ENCODE measurements around the gene IFNK.

Gene IFNK

GRCh38 chr9:27549196-27549755, 25.2 kb downstream of the IFNK start:
- Histone ChIP-seq H3K36me3 (ENCODE audit: control insufficient read depth, insufficient read depth, low read length) (peaks cover 17% of the 10 kb centered on the region), H3K27me3 (ENCODE audit: control insufficient read depth, insufficient read depth, low read length, poor library complexity, severe bottlenecking) (no peaks in the 10 kb centered on the region), H3K27ac (ENCODE audit: insufficient read depth, low read depth, low read length, poor library complexity, severe bottlenecking) (no peak overlapping the region), H3K4me1 (ENCODE audit: control insufficient read depth, insufficient read depth, low read length) (no peaks in the 10 kb centered on the region), H3K9me3 (ENCODE audit: control insufficient read depth, low read length) (no peaks in the 10 kb centered on the region), H3K4me3 (ENCODE audit: insufficient read depth, low read depth, low read length) (no peak overlapping the region)
- 97 to 99% methylated on average over 3 of the region's 4 CpGs for WGBS, 2 experiments

- H3K27ac ChIP-seq (ENCODE audit: insufficient read depth, low read depth, low read length, poor library complexity, severe bottlenecking) = no peak overlapping the region
- no peak overlapping the region for H3K4me3 ChIP-seq (ENCODE audit: insufficient read depth, low read depth, low read length)
- peaks cover 32% of the 10 kb centered on the region for H3K36me3 ChIP-seq (ENCODE audit: control insufficient read depth, insufficient read depth, low read length)
- 100% methylated on average over 1 of the region's 1 CpG for WGBS, 2 experiments
- H3K9me3 ChIP-seq (ENCODE audit: control insufficient read depth, low read length) = no peaks in the 10 kb centered on the region
- no peaks in the 10 kb centered on the region for H3K4me1 ChIP-seq (ENCODE audit: control insufficient read depth, insufficient read depth, low read length)
- H3K27me3 ChIP-seq (ENCODE audit: control insufficient read depth, insufficient read depth, low read length, poor library complexity, severe bottlenecking) = no peaks in the 10 kb centered on the region
Observed at GRCh38 chr9:27554712-27555111, 30.6 kb downstream of the IFNK start.

GRCh38 chr9:27556470-27556869, 32.4 kb downstream of the IFNK start:
- peaks cover 29% of the 10 kb centered on the region for H3K36me3 ChIP-seq (ENCODE audit: control insufficient read depth, insufficient read depth, low read length)
- H3K9me3 ChIP-seq (ENCODE audit: control insufficient read depth, low read length) = no peaks in the 10 kb centered on the region
- H3K4me1 ChIP-seq (ENCODE audit: control insufficient read depth, insufficient read depth, low read length) = no peaks in the 10 kb centered on the region
- H3K27ac ChIP-seq (ENCODE audit: insufficient read depth, low read depth, low read length, poor library complexity, severe bottlenecking) = no peak overlapping the region
- H3K4me3 ChIP-seq (ENCODE audit: insufficient read depth, low read depth, low read length) = no peak overlapping the region
- no peaks in the 10 kb centered on the region for H3K27me3 ChIP-seq (ENCODE audit: control insufficient read depth, insufficient read depth, low read length, poor library complexity, severe bottlenecking)
- WGBS, 2 experiments = 96% methylated on average over 7 to 8 of the region's 8 CpGs

- no peaks in the 10 kb centered on the region for H3K4me1 ChIP-seq (ENCODE audit: control insufficient read depth, insufficient read depth, low read length)
- H3K27ac ChIP-seq (ENCODE audit: insufficient read depth, low read depth, low read length, poor library complexity, severe bottlenecking) = no peak overlapping the region
- H3K36me3 ChIP-seq (ENCODE audit: control insufficient read depth, insufficient read depth, low read length) = peaks cover 37% of the 10 kb centered on the region
- H3K9me3 ChIP-seq (ENCODE audit: control insufficient read depth, low read length) = no peaks in the 10 kb centered on the region
- no peak overlapping the region for H3K4me3 ChIP-seq (ENCODE audit: insufficient read depth, low read depth, low read length)
- no peaks in the 10 kb centered on the region for H3K27me3 ChIP-seq (ENCODE audit: control insufficient read depth, insufficient read depth, low read length, poor library complexity, severe bottlenecking)
Observed at GRCh38 chr9:27558307-27558706, 34.2 kb downstream of the IFNK start.

- Histone ChIP-seq H3K9me3 (ENCODE audit: control insufficient read depth, low read length) (no peaks in the 10 kb centered on the region), H3K36me3 (ENCODE audit: control insufficient read depth, insufficient read depth, low read length) (peaks cover 23% of the 10 kb centered on the region), H3K4me1 (ENCODE audit: control insufficient read depth, insufficient read depth, low read length) (no peaks in the 10 kb centered on the region), H3K27ac (ENCODE audit: insufficient read depth, low read depth, low read length, poor library complexity, severe bottlenecking) (no peak overlapping the region), H3K27me3 (ENCODE audit: control insufficient read depth, insufficient read depth, low read length, poor library complexity, severe bottlenecking) (no peaks in the 10 kb centered on the region), H3K4me3 (ENCODE audit: insufficient read depth, low read depth, low read length) (no peak overlapping the region)
Observed at GRCh38 chr9:27560457-27560856, 36.4 kb downstream of the IFNK start.

GRCh38 chr9:27561685-27562084, 37.6 kb downstream of the IFNK start:
- H3K9me3 ChIP-seq (ENCODE audit: control insufficient read depth, low read length) = no peaks in the 10 kb centered on the region
- H3K4me3 ChIP-seq (ENCODE audit: insufficient read depth, low read depth, low read length) = no peak overlapping the region
- H3K27ac ChIP-seq (ENCODE audit: insufficient read depth, low read depth, low read length, poor library complexity, severe bottlenecking) = no peak overlapping the region
- no peaks in the 10 kb centered on the region for H3K27me3 ChIP-seq (ENCODE audit: control insufficient read depth, insufficient read depth, low read length, poor library complexity, severe bottlenecking)
- peaks cover 18% of the 10 kb centered on the region for H3K36me3 ChIP-seq (ENCODE audit: control insufficient read depth, insufficient read depth, low read length)
- 92 to 94% methylated on average over 3 of the region's 3 CpGs for WGBS, 2 experiments
- no peaks in the 10 kb centered on the region for H3K4me1 ChIP-seq (ENCODE audit: control insufficient read depth, insufficient read depth, low read length)

- WGBS, 2 experiments = 94 to 99% methylated on average over 2 to 4 of the region's 4 CpGs
- H3K4me3 ChIP-seq (ENCODE audit: insufficient read depth, low read depth, low read length) = no peak overlapping the region
- H3K27me3 ChIP-seq (ENCODE audit: control insufficient read depth, insufficient read depth, low read length, poor library complexity, severe bottlenecking) = no peaks in the 10 kb centered on the region
- H3K27ac ChIP-seq (ENCODE audit: insufficient read depth, low read depth, low read length, poor library complexity, severe bottlenecking) = no peak overlapping the region
- peaks cover 12% of the 10 kb centered on the region for H3K36me3 ChIP-seq (ENCODE audit: control insufficient read depth, insufficient read depth, low read length)
- H3K4me1 ChIP-seq (ENCODE audit: control insufficient read depth, insufficient read depth, low read length) = no peaks in the 10 kb centered on the region
- no peaks in the 10 kb centered on the region for H3K9me3 ChIP-seq (ENCODE audit: control insufficient read depth, low read length)
Observed at GRCh38 chr9:27563738-27564430, 39.8 kb downstream of the IFNK start.

- peaks cover 12% of the 10 kb centered on the region for H3K36me3 ChIP-seq (ENCODE audit: control insufficient read depth, insufficient read depth, low read length)
- H3K4me1 ChIP-seq (ENCODE audit: control insufficient read depth, insufficient read depth, low read length) = no peaks in the 10 kb centered on the region
- H3K27me3 ChIP-seq (ENCODE audit: control insufficient read depth, insufficient read depth, low read length, poor library complexity, severe bottlenecking) = no peaks in the 10 kb centered on the region
- no peak overlapping the region for H3K4me3 ChIP-seq (ENCODE audit: insufficient read depth, low read depth, low read length)
- H3K27ac ChIP-seq (ENCODE audit: insufficient read depth, low read depth, low read length, poor library complexity, severe bottlenecking) = no peak overlapping the region
- 100% methylated on average over 1 of the region's 1 CpG for WGBS, 2 experiments
- no peaks in the 10 kb centered on the region for H3K9me3 ChIP-seq (ENCODE audit: control insufficient read depth, low read length)
Observed at GRCh38 chr9:27564670-27565069, 40.6 kb downstream of the IFNK start.

GRCh38 chr9:27565696-27566095, 41.6 kb downstream of the IFNK start:
- H3K36me3 ChIP-seq (ENCODE audit: control insufficient read depth, insufficient read depth, low read length) = peaks cover 12% of the 10 kb centered on the region
- H3K4me1 ChIP-seq (ENCODE audit: control insufficient read depth, insufficient read depth, low read length) = no peaks in the 10 kb centered on the region
- no peak overlapping the region for H3K27ac ChIP-seq (ENCODE audit: insufficient read depth, low read depth, low read length, poor library complexity, severe bottlenecking)
- no peak overlapping the region for H3K4me3 ChIP-seq (ENCODE audit: insufficient read depth, low read depth, low read length)
- H3K9me3 ChIP-seq (ENCODE audit: control insufficient read depth, low read length) = no peaks in the 10 kb centered on the region
- no peaks in the 10 kb centered on the region for H3K27me3 ChIP-seq (ENCODE audit: control insufficient read depth, insufficient read depth, low read length, poor library complexity, severe bottlenecking)

- Histone ChIP-seq H3K27me3 (ENCODE audit: control insufficient read depth, insufficient read depth, low read length, poor library complexity, severe bottlenecking) (no peaks in the 10 kb centered on the region), H3K4me3 (ENCODE audit: insufficient read depth, low read depth, low read length) (no peak overlapping the region), H3K36me3 (ENCODE audit: control insufficient read depth, insufficient read depth, low read length) (peaks cover 12% of the 10 kb centered on the region), H3K27ac (ENCODE audit: insufficient read depth, low read depth, low read length, poor library complexity, severe bottlenecking) (no peak overlapping the region), H3K4me1 (ENCODE audit: control insufficient read depth, insufficient read depth, low read length) (no peaks in the 10 kb centered on the region), H3K9me3 (ENCODE audit: control insufficient read depth, low read length) (no peaks in the 10 kb centered on the region)
- WGBS, 2 experiments = 100% methylated on average over 1 of the region's 1 CpG; no CpG with 5 or more reads in 1 of the 2 experiments
Observed at GRCh38 chr9:27566118-27566517, 42.0 kb downstream of the IFNK start.
